ENCODE results near the gene TMEM17.

The TMEM17 gene

DNA sequence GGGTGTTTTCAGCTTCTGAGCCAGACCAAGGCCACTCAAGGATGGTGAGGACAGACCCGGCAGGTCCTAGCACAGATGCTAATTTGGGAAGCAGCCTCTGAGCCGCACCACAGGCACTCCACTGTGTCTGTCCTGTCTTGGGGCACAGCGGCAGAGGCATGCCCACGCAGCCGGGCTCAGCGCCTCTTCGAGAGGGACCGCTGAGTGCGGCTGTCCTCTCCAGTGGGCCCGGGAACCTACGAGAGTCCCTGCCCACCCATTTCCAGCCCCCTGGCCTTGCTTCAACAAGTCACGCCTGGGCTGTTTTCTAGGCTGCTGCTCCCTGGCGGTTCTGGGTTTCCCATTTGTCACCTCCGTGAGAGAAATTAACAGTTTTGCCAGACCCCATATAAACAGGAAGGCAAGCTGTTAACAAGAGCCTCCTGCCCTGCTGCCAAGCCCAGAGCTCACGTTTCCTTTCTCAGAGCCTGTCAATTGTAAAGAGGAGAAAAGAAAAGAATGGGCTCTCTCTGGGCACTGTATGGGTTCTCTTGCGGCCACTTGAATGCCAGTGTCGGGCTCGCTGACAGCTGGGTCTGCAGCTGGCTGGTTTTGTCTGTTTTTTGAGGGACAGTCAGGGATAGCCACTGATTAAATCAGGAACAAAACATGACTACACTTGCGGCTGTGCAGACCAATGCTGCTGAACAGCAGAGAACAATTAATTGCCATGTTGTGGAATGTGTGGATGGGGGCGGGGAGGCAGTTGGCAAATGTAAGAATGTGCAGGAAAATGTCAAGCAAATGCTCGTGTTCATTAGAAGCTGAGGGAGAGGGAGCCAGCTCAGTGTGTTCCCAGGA lies 30.6 kb downstream of the TMEM17 start:
- TF ChIP-seq CTCF (IDR thresholded peaks at IDR 0.05) = no peak

DNA sequence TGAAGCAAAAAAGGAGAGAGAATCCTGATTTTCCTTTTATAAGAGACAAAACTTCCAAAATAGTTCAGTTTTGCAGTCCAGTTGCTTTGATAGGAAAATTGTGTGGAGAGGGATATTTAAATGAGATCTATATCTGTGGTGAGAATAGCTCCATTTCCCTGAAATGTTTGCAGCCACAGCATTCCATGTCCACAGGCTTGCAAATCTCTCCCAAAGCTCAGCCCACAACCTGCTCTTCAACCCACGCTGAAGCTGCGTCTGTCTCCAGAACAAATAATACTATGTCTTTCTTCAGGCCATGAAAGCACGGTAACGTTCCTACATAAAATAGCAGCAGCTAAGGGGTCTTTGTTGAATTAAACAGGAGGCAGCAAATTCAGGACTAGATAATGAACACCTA lies 31.8 kb downstream of the TMEM17 start:
- no peak for TF ChIP-seq CTCF (IDR thresholded peaks at IDR 0.05)

- no peak for TF ChIP-seq CTCF (IDR thresholded peaks at IDR 0.05)
Observed at GRCh38 chr2:62473246-62473827, 32.7 kb downstream of the TMEM17 start.

DNA sequence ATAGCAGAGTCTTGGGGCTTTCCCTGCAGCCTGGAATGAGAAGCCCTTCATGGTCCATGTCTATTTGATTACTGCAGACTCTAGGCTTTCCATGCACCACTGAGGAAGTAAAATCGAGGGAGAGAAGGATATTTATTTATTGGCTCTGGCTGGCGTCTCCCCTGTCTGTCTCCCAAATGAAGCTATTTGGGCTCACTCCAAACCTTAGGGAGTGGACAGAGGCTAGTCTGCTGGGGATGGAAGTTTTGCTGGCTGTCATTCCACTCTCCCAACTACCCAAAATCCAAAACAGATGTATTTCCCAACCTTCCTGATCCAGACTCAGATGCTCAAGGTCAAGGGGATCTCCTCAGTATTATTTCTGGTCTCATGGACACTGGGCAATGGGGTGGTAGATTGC lies 33.7 kb downstream of the TMEM17 start:
- no peak for TF ChIP-seq CTCF (IDR thresholded peaks at IDR 0.05)

GRCh38 chr2:62471816-62472215 lies 34.2 kb downstream of the TMEM17 start:
- no peak for TF ChIP-seq CTCF (IDR thresholded peaks at IDR 0.05)

GRCh38 chr2:62471404-62471803 lies 34.6 kb downstream of the TMEM17 start:
- no peak for TF ChIP-seq CTCF (IDR thresholded peaks at IDR 0.05)

DNA sequence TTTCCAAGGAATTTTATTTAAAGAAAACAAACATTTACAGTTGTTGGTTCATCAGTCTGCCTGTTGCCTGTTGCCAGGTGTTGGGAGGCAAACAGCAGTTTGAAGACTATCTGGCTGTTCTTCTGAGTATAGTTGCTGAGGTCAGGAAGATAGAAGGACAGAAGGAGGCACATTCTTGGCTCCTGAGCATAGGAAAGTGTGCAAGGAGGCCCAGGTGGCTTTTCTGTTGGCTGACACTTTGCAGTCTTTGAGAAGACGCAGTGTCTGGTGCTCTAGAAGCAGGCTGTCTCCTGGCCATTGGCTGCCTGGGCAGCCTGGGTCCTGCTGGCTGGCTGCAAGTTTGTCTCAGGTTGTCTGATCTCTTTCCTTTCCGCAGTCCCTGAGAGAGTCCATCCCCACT lies 36.4 kb downstream of the TMEM17 start:
- TF ChIP-seq CTCF (IDR thresholded peaks at IDR 0.05) = no peak
